HUES64 (cell line): ENCODE results near the gene CEACAM16.
"Not testable (repeated sequence)": the region's sequence is repeated elsewhere in the genome, so short reads cannot be mapped to it uniquely, and the experiment has no call there.

Experiments used
- H3K27ac ChIP-seq: 2 replicates; pipeline ENCODE4 v1.7.0; 2013; ENCODE audit warnings: low read depth, low read length, inconsistent platforms
- H3K27me3 ChIP-seq: 2 replicates; pipeline ENCODE4 v1.6.1; 2013; ENCODE audit warnings: mild to moderate bottlenecking, low read length; ENCODE audit not compliant: insufficient read depth
- H3K36me3 ChIP-seq: 2 replicates; pipeline ENCODE4 v1.6.1; 2013; ENCODE audit warnings: mild to moderate bottlenecking, low read length; ENCODE audit not compliant: insufficient read depth
- H3K4me1 ChIP-seq: 2 replicates; pipeline ENCODE4 v1.6.1; 2013; ENCODE audit warnings: mild to moderate bottlenecking, low read length, moderate library complexity; ENCODE audit not compliant: insufficient read depth
- H3K4me3 ChIP-seq: 2 replicates; pipeline ENCODE4 v1.5.1; 2013; ENCODE audit warnings: mild to moderate bottlenecking, low read length, moderate library complexity
- H3K9ac ChIP-seq: 2 replicates; pipeline ENCODE4 v1.6.1; 2013; ENCODE audit warnings: mild to moderate bottlenecking, low read depth, low read length
- H3K9me3 ChIP-seq: 2 replicates; pipeline ENCODE4 v1.6.1; 2013; ENCODE audit warnings: low read depth, low read length; ENCODE audit not compliant: insufficient read depth
- WGBS: fragments of 150-250, 120-280 bp; methylation state at CpG from one replicate; pipeline ENCODE4 v1.1.7; 2013; ENCODE audit warnings: missing lambda C conversion rate; 5-methylcytosine and 5-hydroxymethylcytosine counted together

Gene CEACAM16

DNA sequence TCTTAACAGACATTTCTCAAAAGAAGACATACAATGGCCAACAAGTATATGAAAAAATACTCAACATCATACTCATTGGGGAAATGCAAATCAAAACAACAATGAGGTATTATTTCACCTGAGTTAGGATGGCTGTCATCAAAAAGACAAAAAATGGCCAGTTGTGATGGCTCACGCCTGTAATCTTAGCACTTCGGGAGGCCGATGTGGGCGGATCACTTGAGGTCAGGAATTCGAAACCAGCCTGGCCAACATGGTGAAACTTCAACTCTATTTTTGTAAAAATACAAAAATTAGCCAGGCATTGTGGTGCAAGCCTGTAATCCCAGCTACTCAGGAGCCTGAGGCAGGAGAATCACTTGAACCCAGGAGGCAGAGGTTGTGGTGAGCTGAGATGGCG is 22.0 kb downstream of the CEACAM16 start:
- Histone ChIP-seq H3K4me3 (no peak overlapping the region), H3K9ac (no peak overlapping the region), H3K27me3 (no peaks in the 10 kb centered on the region; the same call in 1 of the 2 replicates), H3K36me3 (no peaks in the 10 kb centered on the region), H3K9me3 (no peaks in the 10 kb centered on the region), H3K27ac (no peak overlapping the region), H3K4me1 (peaks cover 15% of the 10 kb centered on the region)
- WGBS = 83% methylated on average over 6 of the region's 6 CpGs

DNA sequence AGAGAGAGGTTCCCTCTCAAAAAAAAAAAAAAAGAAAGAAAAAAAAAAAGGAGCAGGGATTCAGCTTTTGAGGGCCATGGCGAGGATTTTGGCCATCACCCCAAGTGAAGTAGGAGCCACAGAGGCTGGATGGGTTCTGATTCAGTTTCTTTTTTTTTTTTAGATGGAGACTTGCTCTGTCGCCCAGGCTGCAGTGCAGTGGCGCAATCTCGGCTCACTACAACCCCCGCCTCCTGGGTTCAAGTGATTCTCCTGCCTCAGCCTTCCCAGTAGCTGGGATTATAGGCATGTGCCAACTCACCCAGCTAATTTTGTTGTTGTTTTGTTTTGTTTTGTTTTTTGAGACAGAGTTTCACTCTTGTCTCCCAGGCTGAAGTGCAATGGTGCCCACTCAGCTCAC is 22.4 kb downstream of the CEACAM16 start:
- not testable (repeated sequence) for H3K27me3 ChIP-seq, H3K9me3 ChIP-seq, H3K27ac ChIP-seq, H3K36me3 ChIP-seq, H3K4me3 ChIP-seq, H3K9ac ChIP-seq
- peaks cover 15% of the 10 kb centered on the region for H3K4me1 ChIP-seq
- WGBS = 87% methylated on average over 5 of the region's 5 CpGs

DNA sequence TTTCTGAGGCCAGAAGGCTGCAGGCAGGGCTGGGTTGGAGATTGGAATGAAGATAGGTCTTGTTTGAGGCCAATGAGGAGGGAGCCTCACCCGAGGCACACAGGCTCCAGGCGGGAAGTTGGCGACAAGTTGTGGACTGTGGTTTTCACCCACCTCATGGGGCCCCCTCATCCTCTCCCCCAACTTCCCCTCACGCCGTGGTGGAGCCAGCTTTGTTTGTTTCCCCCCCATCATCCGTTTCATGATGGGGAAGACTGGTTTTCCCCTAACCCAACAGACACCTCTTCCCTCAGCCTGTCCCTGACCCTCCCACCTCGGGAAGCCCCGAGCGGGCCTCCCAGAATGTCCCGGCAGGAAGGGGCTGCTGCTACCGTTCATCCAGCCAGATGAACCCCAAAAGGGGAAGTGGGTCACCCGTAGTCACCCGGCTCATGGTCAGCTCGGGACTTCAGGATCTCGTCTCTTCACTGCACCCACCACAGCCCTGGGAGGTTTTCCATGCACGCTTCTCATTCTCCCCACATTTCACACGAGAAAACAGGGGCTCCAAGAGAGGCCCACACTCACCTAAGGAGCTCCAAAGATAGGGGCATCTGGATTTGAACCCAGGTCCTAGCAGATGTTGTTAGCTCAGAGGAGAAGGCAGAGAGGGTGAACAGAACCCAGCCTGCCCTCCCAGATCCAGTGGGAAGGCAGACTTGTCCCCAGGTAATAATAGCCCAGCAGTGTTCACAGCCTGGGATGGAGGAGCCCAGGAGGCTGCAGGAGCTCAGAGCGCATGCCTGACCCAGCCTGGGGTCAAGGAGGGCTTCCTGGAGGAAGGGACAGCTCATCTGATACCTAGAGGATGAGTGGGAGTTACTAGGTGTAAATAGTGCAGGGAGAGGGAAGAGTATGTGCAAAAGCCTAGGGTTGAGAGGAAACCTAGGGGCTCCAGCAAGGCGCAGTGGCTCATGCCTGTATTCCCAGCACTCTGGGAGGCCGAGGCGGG is 23.5 kb downstream of the CEACAM16 start:
- H3K27ac ChIP-seq = no peak overlapping the region
- no peak overlapping the region for H3K4me3 ChIP-seq
- H3K4me1 ChIP-seq = peaks cover 15% of the 10 kb centered on the region
- 87% methylated on average over 21 of the region's 21 CpGs for WGBS
- no peaks in the 10 kb centered on the region; the same call in 1 of the 2 replicates for H3K27me3 ChIP-seq
- H3K9me3 ChIP-seq = no peaks in the 10 kb centered on the region
- H3K9ac ChIP-seq = no peak overlapping the region
- H3K36me3 ChIP-seq = no peaks in the 10 kb centered on the region

DNA sequence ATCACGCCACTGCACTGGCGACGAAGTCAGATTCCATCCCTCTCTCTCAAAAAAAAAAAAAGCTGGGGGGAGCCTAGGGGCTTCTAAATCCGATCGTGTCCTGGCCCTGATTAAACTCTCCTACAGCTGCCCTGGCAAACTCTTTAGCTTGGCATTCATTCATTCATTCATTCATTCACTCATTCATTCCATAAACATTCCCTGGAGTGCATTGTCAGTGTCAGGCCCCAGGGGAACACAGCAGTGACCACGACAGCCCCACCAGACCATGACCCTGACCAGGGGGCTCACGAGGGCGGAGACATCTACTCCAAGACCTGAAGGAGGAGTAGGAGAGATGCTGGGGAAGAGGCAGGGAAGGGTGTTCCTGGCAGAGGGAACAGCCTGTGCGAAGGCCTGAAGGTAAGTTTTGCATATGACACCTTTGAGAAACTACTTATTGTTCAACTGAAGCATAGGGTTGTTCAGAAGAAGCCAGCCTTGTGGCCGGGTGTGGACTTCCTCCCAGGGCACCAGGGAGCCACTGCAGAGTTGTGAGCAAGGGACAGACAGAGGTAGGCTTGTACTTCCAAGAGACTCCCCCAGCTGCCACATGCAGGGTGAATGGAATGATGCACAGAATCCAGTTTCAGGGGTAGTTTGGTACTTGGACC is 24.5 kb downstream of the CEACAM16 start:
- Histone ChIP-seq H3K4me1 (peaks cover 10% of the 10 kb centered on the region), H3K4me3 (no peak overlapping the region), H3K27me3 (no peaks in the 10 kb centered on the region; the same call in 1 of the 2 replicates), H3K9ac (no peak overlapping the region), H3K27ac (no peak overlapping the region), H3K9me3 (no peaks in the 10 kb centered on the region), H3K36me3 (no peaks in the 10 kb centered on the region)
- WGBS = 84% methylated on average over 10 of the region's 10 CpGs

DNA sequence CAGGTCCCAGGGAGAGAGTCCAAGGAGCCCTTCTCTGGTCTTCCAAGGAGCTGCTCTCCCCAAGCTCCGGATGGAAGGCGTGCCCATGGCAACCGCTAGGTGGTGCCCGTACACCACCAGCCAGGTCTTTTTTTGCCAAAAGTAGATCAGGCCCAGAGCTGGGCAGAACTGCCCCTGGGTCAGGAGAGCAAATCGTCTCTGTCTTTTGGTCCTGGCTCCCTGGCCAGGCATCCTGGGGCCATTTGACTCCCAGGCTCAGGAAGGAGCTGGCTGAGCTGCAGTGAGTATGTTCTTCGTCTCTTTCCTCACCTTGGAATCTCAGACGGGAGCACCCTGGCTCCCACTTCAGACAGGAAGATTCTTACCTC is 25.0 kb downstream of the CEACAM16 start:
- H3K27me3 ChIP-seq = no peaks in the 10 kb centered on the region; the same call in 1 of the 2 replicates
- no peaks in the 10 kb centered on the region for H3K9me3 ChIP-seq
- H3K4me3 ChIP-seq = no peak overlapping the region
- no peak overlapping the region for H3K27ac ChIP-seq
- 20% methylated on average over 7 of the region's 7 CpGs for WGBS
- H3K4me1 ChIP-seq = peaks cover 6% of the 10 kb centered on the region; the same call in 1 of the 2 replicates
- no peaks in the 10 kb centered on the region for H3K36me3 ChIP-seq
- H3K9ac ChIP-seq = no peak overlapping the region

DNA sequence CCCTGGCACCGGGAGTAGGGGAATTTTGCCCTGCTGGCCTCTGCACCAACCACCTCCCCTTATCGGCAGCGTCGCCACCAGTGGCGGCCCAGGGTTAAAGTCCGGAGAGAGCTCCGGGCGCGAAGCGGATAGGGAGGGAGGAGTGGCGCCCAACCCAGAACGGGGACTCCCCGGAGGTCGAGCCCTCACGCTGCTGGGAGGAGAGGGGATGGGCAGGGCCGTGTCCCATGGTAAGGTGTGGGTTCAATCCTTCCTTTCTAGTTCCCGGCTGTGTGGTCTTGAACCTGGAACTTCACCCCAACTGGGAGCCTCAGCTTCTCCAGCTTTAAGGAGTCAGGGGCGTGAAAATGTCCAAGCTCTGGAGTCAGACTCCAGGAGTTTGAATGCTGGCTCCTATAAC is 26.3 kb downstream of the CEACAM16 start:
- Histone ChIP-seq H3K9me3 (no peaks in the 10 kb centered on the region), H3K4me3 (no peak overlapping the region), H3K27ac (no peak overlapping the region), H3K4me1 (no peaks in the 10 kb centered on the region), H3K27me3 (no peaks in the 10 kb centered on the region; the same call in 1 of the 2 replicates), H3K36me3 (no peaks in the 10 kb centered on the region), H3K9ac (no peak overlapping the region)
- WGBS = 71% methylated on average over 18 of the region's 18 CpGs

DNA sequence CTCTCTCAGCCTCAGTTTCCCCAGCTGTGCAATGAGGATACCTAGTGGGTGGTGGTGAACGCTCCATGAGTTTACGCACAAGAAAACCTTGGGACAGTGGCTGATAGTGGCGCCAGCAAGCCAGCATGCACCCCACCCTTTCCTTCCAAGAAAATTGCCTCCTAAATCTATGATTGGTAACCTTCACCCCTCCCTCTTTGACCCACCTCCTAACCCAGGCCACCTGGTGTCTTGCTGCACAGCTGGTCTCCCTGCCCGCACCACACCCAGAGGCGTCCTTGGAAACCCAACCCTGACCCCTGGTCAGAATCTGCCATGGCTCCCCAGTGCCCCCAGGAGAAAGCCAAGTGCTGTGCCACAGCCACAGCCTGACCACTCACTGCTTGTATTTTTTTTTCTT is 26.7 kb downstream of the CEACAM16 start:
- Histone ChIP-seq H3K9me3 (no peaks in the 10 kb centered on the region), H3K9ac (no peak overlapping the region), H3K4me1 (no peaks in the 10 kb centered on the region), H3K27me3 (no peaks in the 10 kb centered on the region; the same call in 1 of the 2 replicates), H3K27ac (no peak overlapping the region), H3K4me3 (no peak overlapping the region), H3K36me3 (no peaks in the 10 kb centered on the region)
- WGBS = 94% methylated on average over 5 of the region's 5 CpGs

DNA sequence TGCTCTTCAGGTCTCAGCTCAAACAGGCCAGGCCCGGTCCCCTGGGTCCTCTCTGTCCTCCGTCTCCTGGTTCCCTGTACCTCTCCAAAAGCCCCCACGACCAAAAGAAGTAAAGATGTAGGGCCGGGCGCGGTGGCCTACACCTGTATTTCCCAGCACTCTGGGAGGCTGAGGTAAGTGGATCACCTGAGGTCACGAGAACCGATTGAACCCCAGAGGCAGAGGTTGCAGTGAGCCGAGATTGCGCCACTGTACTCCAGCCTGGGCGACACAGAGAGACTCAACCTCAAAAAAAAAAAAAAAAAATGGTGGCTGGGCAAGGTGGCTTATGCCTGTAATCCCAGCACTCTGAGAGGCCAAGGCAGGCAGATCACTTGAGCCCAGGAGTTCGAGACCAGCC is 27.5 kb downstream of the CEACAM16 start:
- H3K9ac ChIP-seq = no peak overlapping the region
- H3K36me3 ChIP-seq = no peaks in the 10 kb centered on the region
- no peak overlapping the region for H3K27ac ChIP-seq
- 96% methylated on average over 12 of the region's 12 CpGs for WGBS
- no peaks in the 10 kb centered on the region; the same call in 1 of the 2 replicates for H3K27me3 ChIP-seq
- H3K4me1 ChIP-seq = no peaks in the 10 kb centered on the region
- H3K4me3 ChIP-seq = no peak overlapping the region
- no peaks in the 10 kb centered on the region for H3K9me3 ChIP-seq

DNA sequence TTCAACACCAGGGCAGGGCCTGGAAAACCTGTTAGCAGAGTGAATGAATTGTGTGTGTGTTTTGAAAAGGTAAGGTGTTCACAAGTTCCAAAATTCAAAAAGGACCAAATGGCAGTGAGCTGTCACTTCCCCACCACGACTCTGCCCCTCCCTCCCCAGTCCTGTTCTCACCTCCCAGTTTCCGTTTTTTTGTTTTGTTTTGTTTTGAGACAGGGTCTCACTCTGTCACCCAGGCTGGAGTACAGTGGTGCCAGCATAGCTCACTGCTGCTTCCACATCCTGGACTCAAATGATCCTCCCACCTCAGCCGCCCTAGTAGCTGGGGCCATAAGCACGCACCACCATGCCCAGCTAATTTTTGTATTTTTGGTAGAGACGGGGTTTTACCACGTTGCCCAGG is 29.2 kb downstream of the CEACAM16 start:
- no peaks in the 10 kb centered on the region for H3K36me3 ChIP-seq
- no peaks in the 10 kb centered on the region for H3K4me1 ChIP-seq
- no peak overlapping the region for H3K27ac ChIP-seq
- no peak overlapping the region for H3K9ac ChIP-seq
- 81% methylated on average over 6 of the region's 6 CpGs for WGBS
- no peaks in the 10 kb centered on the region; the same call in 1 of the 2 replicates for H3K27me3 ChIP-seq
- no peaks in the 10 kb centered on the region for H3K9me3 ChIP-seq
- no peak overlapping the region for H3K4me3 ChIP-seq

DNA sequence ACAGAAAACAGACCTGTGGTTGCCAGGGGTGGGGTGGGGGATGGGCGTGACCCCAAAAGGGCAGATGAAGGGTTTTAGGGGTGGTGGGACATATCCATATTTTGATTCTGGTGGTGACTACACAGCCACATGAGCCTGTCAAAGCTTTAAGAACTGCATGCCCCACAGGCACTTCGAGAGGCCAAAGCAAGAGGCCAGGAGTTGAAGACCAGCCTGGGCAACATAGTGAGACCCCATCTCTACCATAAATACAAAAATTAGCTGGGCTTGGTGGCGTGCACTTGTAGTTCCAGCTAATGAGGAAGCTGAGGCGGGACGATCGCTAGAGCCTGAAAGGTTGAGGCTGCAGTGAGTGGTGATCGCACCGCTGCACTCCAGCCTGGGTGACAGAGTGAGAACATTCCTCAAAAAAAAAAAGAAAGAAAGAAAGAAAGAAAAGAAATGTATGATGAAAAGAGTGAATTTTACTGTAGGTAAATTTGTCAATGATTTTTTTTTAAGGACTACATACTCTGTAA is 30.6 kb downstream of the CEACAM16 start:
- Histone ChIP-seq H3K9me3 (no peaks in the 10 kb centered on the region), H3K27me3 (no peaks in the 10 kb centered on the region; the same call in 1 of the 2 replicates), H3K27ac (no peak overlapping the region), H3K4me3 (no peak overlapping the region), H3K9ac (no peak overlapping the region), H3K4me1 (no peaks in the 10 kb centered on the region), H3K36me3 (no peaks in the 10 kb centered on the region)
- 94% methylated on average over 8 of the region's 8 CpGs for WGBS

DNA sequence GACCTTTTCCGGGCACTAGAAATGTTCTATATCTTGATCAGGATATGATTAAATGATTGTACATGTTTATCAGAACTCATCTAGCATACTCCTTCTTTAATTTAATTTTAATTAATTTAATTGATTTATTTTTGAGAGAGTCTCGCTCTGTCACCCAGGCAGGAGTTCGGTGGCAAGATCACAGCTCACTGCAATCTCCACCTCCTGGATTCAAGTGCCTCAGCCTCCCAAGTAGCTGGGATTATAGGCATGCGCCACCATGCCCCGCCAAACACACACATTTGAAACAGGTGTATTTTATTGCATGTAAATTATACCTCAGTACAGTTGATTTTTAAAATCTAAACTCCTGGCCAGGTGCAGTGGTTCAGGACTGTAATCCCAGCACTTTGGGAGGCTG is 32.1 kb downstream of the CEACAM16 start:
- Histone ChIP-seq H3K9me3 (no peaks in the 10 kb centered on the region), H3K4me3 (no peak overlapping the region), H3K27ac (no peak overlapping the region), H3K9ac (no peak overlapping the region), H3K36me3 (no peaks in the 10 kb centered on the region), H3K4me1 (no peaks in the 10 kb centered on the region), H3K27me3 (no peaks in the 10 kb centered on the region)
- WGBS = 90% methylated on average over 4 of the region's 5 CpGs
